GM18498 (cell line): ENCODE results near the gene TAS2R41.
A peak's percentile ranks its signal among the peaks of the same experiment; 100 is the strongest.

Experiments
- ATAC-seq: cut with Tn5 transposase; IDR thresholded peaks from one replicate; pipeline ENCODE4 v1.9.1; 2021; ENCODE audit warnings: mild to moderate bottlenecking, moderate library complexity; ENCODE audit not compliant: unreplicated experiment

TAS2R41 gene

GRCh38 chr7:143477501-143478150 lies at the start of gene TAS2R41:
Gene TAS2R41 (plus strand): TSS chr7:143477873. CDS start chr7:143477873, 0 bp downstream.
- ATAC-seq: no peak

GRCh38 chr7:143429770-143430698 lies 47.6 kb upstream of the TAS2R41 start:
- ATAC-seq: no peak

GRCh38 chr7:143431109-143431508 lies 46.6 kb upstream of the TAS2R41 start:
- no peak for ATAC-seq

- ATAC-seq: no peak
These were observed 43.9 kb upstream of the TAS2R41 start for GRCh38 chr7:143433759-143434158.

- no peak for ATAC-seq
These were observed 43.0 kb upstream of the TAS2R41 start for GRCh38 chr7:143434660-143435059.

GRCh38 chr7:143435266-143435665 lies 42.4 kb upstream of the TAS2R41 start:
- no peak for ATAC-seq

- peak; percentile 87 for ATAC-seq
These were observed 41.2 kb upstream of the TAS2R41 start for GRCh38 chr7:143436325-143436946.

GRCh38 chr7:143437578-143437977 lies 40.1 kb upstream of the TAS2R41 start:
- peak; percentile 66 for ATAC-seq

- ATAC-seq: no peak
These were observed 37.8 kb upstream of the TAS2R41 start for GRCh38 chr7:143439866-143440265.

GRCh38 chr7:143443153-143443552 lies 34.5 kb upstream of the TAS2R41 start, which contains the start of gene TAS2R60:
Gene TAS2R60 (plus strand): TSS chr7:143443453. CDS start chr7:143443453, 0 bp downstream.
- ATAC-seq: no peak

- no peak for ATAC-seq
These were observed 33.5 kb upstream of the TAS2R41 start for GRCh38 chr7:143444063-143444782.

GRCh38 chr7:143444785-143445184 lies 32.9 kb upstream of the TAS2R41 start:
- no peak for ATAC-seq

- ATAC-seq: no peak
These were observed 30.2 kb upstream of the TAS2R41 start for GRCh38 chr7:143447466-143447865.

GRCh38 chr7:143448429-143448828 lies 29.2 kb upstream of the TAS2R41 start:
- ATAC-seq: no peak

- ATAC-seq: no peak
These were observed 27.9 kb upstream of the TAS2R41 start for GRCh38 chr7:143449793-143450192.

GRCh38 chr7:143451122-143451521 lies 26.6 kb upstream of the TAS2R41 start:
- no peak for ATAC-seq

GRCh38 chr7:143451746-143452145 lies 25.9 kb upstream of the TAS2R41 start:
- ATAC-seq: no peak

GRCh38 chr7:143452495-143452894 lies 25.2 kb upstream of the TAS2R41 start:
- ATAC-seq: no peak

GRCh38 chr7:143454091-143454680 lies 23.5 kb upstream of the TAS2R41 start:
- ATAC-seq: no peak

- ATAC-seq: no peak
These were observed 22.2 kb upstream of the TAS2R41 start for GRCh38 chr7:143455491-143455890.
